ENCODE measurements around the gene RRBP1.

DNA sequence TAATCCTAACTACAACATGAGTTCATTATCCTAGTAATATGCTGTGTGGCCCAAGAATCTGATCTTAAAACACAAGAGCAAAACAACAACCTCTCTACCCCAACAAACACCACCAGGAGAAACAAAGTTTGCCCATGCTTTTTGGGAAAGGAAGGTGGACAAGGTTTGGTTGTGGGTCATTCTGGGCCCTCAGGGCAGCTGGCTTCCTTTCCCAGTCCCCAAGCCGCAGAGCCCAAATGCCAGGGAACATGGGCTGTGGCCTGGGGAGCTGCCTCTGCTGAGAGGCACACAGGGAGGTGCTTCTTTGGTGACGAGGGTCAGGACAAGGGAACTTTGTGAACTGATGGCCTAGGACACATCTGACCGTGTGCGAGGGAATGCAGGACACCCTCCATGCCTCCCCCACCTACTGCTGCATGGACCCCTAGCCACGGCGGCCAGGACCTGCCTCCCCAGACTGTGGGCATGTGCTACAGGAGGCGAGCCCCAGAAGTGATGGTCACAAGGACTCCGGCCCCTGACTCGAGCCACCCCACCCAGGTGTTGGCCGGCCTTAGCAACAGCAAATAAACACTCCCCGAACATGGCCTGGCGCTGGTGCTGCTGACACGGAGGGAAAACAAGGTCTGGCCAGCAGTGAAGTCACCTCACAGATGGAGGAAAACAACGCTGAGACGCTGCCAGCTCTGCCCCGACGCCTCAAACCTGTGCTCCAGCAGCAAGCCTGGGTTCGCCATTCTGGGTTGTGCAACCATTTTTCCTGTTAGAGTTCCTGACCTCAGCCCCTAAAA lies 55.6 kb downstream of the RRBP1 start:
- TF ChIP-seq, protein P1, sequence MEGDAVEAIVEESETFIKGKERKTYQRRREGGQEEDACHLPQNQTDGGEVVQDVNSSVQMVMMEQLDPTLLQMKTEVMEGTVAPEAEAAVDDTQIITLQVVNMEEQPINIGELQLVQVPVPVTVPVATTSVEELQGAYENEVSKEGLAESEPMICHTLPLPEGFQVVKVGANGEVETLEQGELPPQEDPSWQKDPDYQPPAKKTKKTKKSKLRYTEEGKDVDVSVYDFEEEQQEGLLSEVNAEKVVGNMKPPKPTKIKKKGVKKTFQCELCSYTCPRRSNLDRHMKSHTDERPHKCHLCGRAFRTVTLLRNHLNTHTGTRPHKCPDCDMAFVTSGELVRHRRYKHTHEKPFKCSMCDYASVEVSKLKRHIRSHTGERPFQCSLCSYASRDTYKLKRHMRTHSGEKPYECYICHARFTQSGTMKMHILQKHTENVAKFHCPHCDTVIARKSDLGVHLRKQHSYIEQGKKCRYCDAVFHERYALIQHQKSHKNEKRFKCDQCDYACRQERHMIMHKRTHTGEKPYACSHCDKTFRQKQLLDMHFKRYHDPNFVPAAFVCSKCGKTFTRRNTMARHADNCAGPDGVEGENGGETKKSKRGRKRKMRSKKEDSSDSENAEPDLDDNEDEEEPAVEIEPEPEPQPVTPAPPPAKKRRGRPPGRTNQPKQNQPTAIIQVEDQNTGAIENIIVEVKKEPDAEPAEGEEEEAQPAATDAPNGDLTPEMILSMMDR (IDR thresholded peaks at IDR 0.05): no peak
- TF ChIP-seq POLR2A (IDR thresholded peaks at IDR 0.05): no peak
